NCI-H2196 (cell line): ENCODE results near the gene MMRN1.

ENCODE experiments used
- DNase-seq: peaks from one replicate; lab custom pipeline; 2025; ENCODE audit not compliant: unreplicated experiment; lab: John Stamatoyannopoulos, UW

Gene MMRN1, protein sequence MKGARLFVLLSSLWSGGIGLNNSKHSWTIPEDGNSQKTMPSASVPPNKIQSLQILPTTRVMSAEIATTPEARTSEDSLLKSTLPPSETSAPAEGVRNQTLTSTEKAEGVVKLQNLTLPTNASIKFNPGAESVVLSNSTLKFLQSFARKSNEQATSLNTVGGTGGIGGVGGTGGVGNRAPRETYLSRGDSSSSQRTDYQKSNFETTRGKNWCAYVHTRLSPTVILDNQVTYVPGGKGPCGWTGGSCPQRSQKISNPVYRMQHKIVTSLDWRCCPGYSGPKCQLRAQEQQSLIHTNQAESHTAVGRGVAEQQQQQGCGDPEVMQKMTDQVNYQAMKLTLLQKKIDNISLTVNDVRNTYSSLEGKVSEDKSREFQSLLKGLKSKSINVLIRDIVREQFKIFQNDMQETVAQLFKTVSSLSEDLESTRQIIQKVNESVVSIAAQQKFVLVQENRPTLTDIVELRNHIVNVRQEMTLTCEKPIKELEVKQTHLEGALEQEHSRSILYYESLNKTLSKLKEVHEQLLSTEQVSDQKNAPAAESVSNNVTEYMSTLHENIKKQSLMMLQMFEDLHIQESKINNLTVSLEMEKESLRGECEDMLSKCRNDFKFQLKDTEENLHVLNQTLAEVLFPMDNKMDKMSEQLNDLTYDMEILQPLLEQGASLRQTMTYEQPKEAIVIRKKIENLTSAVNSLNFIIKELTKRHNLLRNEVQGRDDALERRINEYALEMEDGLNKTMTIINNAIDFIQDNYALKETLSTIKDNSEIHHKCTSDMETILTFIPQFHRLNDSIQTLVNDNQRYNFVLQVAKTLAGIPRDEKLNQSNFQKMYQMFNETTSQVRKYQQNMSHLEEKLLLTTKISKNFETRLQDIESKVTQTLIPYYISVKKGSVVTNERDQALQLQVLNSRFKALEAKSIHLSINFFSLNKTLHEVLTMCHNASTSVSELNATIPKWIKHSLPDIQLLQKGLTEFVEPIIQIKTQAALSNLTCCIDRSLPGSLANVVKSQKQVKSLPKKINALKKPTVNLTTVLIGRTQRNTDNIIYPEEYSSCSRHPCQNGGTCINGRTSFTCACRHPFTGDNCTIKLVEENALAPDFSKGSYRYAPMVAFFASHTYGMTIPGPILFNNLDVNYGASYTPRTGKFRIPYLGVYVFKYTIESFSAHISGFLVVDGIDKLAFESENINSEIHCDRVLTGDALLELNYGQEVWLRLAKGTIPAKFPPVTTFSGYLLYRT

DNA sequence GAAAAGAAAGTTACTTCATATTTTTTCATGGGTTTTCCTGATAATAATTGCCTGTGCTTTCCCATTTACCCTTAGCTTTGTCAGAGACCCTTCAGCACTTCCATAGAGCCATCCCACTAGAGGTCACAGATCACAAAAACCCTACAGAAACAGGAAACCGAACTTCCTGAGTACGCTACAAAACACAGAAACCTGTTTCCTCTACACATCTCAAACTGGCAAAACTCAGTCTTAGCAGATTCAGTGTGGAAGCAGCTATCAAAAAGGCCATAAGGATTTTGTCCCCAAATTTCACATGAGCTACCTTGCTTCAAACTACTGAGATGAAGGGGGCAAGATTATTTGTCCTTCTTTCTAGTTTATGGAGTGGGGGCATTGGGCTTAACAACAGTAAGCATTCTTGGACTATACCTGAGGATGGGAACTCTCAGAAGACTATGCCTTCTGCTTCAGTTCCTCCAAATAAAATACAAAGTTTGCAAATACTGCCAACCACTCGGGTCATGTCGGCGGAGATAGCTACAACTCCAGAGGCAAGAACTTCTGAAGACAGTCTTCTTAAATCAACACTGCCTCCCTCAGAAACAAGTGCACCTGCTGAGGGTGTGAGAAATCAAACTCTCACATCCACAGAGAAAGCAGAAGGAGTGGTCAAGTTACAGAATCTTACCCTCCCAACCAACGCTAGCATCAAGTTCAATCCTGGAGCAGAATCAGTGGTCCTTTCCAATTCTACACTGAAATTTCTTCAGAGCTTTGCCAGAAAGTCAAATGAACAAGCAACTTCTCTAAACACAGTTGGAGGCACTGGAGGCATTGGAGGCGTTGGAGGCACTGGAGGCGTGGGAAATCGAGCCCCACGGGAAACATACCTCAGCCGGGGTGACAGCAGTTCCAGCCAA lies at the start of gene MMRN1:
TSS of gene MMRN1 (plus strand) at position 206 of the 902 bp plus-strand sequence. CDS start at position 324, 118 bp downstream.
- no peak for DNase-seq

DNA sequence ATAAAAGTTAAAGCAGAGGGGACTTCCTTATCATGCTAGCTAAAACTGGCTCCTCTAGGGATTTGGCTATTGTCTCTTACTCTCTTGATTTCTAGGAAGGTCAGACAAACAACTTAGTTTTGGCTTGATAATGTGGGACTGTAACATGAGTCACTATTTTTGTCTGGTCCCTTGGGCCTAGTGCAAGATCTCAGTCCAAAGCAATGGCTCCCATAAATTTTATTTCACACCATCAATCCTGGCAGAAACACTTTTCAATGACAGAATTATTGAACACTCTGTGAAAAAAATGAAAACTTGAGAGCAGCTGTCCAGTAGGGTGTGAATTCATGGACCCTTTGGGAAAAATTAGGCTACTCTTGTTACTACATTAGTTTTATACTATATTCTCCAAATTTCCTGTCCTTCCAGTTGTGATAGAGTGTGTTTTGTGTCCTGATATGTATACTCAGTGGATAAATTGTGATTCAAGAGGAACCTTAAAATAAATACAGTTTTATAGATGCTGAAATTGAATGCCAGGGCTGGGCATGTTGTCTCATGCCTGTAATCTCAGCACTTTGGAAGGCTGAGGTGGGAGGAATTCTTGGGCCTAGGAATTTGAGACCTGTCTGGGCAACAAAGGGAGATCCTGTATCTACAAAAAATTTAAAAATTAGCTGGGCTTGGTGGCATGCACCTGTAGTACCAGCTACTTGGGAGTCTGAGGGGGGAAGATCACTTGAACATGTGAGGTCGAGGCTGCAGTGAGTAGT lies 46.9 kb upstream of the MMRN1 start:
- no peak for DNase-seq

DNA sequence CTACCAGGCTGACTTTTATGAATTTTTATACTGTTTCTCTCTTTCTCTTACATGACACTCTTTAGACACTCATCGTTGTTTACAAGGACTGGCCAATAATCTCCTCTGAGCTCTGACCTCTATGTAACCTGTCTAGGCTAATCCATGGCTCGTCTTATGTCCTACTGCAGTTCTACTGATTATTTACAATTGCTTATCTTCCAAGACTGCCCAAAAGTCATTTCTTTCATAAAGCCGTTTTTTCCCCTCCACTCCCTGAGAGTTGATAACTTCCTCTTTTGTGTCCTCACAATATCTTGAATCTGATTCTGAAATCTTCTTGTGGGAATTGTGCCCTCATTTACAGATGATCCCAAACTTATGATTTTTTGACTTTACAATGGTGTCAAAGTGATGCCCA lies 39.4 kb upstream of the MMRN1 start:
- no peak for DNase-seq

DNA sequence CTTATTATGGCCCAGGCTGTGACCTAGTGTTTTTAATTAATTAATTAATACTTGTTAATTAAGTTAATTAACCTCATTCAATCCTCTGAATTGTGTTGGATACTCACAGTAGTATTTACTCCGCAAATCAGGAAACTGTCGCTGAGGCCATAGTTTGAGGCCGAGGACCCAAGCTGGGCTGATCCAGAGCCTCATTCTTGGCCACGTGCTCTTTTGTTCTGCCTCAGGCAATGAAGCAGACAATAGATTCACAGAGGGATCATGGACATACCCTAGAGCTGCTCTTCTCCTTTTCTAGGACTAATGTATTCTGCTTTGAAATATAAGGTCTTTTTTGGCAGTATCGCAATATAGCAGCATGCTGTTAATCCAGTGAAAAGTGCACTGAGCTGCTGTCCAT lies 33.7 kb upstream of the MMRN1 start:
- no peak for DNase-seq

DNA sequence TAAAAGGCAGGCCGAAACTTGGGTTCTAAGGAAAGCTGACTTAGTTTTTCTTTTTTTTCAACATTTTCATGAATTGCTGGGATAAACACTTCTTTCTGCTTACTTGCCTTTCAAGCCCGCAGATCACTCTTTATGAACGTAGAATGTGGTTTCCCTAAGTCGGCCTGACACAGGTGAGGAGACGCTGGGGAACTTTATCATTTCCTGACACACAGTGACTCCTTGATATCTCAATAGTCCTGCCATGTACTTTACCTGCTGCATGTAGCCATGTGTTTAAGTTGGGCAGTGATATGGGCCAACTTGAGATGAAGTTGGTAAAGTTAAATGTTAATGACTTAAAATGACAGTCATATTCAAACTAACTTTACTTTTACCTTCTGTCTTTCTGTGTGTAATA lies 31.1 kb upstream of the MMRN1 start:
- no peak for DNase-seq

DNA sequence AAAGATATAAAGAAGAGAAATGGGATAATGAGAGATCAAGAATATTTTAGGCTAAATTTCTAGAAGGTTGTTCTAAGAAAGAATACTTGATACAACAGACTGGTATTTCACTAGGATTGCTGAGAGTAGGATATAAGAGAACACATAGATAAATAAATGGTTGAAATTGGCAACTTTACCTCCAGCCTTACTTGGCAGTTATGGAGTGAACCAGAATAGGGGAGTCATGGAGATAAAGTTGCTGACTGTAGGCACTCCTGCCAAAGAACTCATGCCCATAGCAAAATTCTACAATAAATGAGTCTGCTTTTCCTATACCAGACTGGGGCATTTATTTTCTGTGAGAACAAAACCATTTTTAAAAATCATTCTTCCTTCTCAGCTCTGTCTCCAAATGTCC lies 26.4 kb upstream of the MMRN1 start:
- no peak for DNase-seq

DNA sequence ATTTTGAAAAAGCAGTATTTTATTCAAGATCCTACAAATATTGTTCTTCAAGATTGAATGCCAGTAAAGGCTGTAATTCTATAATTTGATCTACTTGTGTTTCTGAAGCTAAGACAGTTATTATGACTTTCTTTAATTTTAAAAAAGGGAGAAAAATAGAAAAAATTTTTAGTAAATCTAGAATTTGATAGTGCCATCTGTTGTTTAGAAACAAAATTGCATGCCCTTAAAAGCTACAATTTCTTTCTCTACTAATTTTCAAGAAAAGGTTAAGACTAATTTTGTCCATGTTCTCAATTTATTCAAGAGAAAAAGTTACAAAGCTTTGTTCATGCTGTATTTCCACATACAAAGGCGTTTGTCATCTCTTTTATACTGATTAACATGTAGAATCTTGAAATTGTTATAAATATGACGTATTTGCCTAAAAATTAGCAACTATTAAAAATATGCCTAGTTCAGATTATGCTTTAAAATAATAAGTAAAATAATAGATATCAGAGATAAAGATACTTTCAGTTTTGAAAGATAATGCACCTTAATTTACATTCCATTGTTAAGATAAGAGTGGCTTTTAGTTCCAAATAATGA lies 25.6 kb upstream of the MMRN1 start:
- DNase-seq: no peak

DNA sequence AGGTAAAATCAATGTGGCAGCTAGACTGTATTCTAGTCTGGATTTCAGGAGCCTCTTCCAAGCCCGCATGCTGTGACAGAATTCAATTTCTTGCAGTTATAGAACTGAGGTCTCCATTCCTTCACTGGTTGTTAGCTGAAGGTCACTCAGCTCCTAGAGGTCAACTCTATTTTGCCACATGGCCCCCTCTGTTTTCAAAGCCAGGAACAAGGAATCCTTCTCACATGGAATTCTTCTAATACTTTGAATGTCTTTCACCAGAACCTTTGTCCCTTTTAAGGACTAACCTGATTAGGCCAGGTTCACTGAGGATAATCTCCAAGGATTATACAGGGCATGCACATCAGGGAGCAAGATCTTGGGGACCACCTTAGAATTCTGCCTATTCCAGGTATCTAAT lies 23.4 kb upstream of the MMRN1 start:
- DNase-seq: no peak

DNA sequence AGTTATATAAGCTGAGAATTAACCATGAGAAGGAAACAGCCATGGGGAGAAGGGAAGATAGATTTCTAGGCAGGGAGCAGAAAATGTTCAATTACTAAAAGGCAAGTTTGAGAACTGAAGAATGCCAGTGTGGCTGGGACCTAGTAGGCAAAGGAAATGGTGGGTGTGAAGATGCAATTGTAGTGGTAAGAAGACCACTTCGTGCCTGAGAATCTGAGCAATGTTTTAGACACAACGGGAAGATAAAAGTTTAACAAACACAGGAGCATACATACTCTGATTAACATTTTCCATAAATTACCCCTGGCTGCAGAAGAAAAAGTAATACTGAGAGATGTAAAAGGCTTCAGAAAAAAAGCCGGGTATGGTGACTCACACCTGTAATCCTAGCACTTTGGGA lies 18.1 kb upstream of the MMRN1 start:
- DNase-seq: no peak

DNA sequence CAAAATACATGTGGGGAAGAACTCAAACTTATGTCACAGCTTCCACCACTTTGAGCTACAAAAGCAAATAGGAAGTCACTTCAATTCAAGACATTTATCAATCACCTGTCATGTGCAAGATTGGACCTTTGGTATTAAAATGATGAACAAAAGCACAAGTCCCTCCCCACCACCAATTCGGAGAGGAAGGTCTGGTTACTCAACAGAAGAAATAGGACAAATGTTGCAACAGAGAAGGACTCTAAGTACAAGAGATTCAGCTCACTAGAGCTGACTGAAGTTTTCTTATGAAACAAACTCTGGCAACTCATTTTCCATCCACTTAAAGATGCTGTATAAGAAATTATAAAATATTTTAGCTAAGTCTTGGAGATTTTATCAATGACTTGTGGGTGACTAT lies 16.0 kb upstream of the MMRN1 start:
- DNase-seq: no peak

DNA sequence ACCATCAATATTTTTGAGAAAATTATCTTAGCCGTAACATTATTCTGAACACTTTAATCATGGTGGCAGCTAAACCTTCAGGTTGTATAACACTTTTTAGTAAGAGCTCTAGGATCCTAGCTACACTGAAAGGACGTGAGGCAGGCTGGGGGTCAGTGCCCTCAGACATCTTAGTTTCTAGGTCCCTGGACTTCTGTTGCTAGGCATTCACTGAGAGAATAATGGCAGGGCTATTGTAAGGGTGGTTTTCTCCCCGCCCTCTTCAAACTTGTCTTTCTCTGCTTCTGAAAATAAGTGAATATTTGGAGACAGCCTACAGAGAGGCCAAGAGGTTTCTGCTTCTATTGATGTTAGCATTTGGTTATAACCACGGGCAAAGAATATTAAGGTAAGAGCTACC lies 15.4 kb upstream of the MMRN1 start:
- no peak for DNase-seq

DNA sequence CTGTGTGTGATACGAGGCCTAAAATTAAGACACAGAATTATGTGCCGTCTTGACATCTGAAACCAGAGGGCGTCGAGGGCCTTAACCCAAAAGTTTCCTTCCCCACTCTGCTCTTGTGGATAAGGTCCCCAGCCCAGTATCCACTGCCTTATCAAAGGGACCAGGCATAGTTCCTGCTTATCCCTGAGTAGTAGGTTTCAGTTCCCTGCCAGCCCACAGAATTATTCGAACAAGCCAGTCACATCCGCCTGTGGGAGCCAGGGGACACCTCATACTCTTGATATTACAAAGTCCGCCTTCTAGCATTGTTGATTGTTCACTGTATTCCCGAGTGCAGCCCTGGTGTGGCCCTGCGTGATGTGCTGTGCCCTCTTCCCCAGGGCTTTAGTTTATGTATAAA lies 5.4 kb upstream of the MMRN1 start:
- DNase-seq: no peak

DNA sequence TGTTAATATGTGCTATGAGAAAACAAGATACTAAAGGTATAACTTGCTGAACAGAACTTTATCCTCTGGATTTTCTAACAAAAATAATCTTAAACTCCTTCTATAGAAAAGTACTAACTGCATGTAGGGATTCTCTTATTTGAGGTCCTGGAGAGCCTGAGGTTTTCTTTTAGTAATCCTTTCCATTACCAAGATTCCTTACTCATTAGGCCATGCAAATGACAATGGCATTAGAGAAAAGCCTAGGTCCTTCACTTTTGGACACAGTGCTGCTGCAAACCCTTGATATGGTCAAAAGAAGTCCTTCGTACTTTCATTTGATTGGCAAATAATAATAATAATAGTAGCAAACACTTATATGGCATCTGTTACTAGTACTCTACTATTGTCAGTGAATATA lies 3.2 kb downstream of the MMRN1 start:
- DNase-seq: no peak

DNA sequence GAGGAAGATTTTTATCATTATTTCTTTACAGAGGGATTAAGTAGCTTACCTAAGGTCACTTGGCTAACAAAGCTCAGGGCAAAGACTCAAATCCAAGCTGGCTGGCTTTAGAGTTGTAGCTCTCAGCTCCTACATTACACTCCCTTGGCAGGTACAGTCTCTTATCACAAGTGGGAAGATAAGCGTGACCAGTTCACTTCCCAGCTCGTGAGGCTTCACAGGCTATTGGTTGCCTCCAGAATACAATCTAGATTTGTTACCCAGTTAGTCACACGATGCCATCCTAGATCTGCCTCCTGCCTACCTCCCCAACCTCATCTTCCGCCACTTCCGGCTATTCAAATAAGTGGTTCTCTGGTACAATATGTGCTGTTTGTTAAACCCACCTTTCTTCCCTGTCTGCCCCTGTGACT lies 3.7 kb downstream of the MMRN1 start:
- DNase-seq: no peak

DNA sequence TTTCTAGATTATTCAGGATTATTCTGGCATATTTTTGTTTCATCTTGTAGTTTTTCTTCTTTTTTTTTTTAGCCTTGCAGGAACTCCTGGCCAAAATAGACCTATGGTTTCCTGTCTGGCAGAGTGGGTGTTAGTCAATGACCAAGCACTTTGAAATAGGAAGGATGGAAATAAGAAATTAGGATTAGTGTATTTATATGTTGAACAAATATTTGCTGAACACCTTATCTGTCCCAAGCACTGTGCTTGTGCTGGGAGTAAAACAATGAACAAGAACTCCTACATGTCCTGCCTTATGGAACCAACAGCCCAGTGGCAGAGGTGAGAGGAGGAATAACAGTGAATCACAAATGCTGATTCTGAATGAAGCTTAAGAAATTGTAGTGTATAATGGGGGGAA lies 4.5 kb downstream of the MMRN1 start:
- no peak for DNase-seq

DNA sequence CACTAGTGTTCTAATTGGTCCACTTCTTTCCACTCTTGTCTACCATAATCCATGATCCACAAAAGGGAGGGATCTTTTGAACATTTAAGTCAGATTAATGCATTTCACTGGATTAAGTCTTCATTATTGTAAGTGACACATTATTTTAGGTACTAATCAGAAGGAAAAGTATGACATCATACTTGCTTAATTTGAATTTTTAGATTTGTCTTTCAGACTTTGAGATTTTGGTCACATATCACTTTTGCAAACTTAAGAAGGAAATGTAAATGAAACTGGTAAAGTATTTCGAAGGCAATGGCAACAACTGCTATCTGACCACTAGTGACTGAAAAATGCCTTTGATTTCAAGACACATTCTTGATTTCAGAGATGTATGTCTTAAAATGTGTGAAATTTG lies 5.2 kb downstream of the MMRN1 start:
- DNase-seq: no peak

DNA sequence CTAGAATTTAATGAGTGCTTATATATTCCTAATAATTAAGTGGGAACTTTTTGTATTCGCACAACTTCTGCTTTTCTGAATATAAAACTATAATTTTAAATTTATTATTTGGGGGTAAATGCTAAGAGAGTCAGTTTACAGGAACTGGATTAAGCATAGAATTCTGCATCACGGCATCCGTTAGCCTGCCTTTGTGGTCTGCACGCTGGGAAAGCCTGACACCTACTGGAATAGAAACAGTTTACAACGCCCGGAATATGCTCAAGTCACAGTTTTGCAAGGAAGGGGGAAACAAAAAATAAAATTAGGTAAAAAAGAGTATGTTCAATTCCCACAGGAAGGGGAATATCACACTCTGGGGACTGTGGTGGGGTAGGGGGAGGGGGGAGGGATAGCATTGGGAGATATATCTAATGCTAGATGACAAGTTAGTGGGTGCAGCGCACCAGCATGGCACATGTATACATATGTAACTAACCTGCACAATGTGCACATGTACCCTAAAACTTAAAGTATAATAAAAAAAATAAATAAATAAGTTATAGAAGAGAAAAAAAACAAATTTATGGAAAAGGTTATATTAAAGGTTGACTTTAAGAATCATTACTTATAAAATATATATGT lies 7.3 kb downstream of the MMRN1 start:
- peak; percentile 20 for DNase-seq

DNA sequence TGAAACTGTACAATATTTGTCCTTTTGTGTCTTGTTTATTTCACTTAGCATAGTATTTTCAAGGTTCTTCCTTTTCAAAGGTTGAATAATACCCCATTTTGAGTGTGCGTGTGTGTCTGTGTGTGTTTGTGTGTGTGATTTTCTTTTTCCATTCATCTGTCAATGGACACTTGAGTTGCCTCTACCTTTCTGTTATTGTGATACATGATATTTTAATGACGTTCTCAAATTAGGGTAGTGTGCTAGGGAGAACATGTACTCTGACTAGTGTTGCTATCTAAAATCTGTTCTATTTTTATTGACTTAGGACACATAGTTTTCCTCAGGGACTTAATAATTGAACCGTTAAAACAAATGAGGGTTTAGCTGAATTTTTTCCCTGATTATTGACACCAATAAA lies 9.9 kb downstream of the MMRN1 start:
- DNase-seq: no peak

DNA sequence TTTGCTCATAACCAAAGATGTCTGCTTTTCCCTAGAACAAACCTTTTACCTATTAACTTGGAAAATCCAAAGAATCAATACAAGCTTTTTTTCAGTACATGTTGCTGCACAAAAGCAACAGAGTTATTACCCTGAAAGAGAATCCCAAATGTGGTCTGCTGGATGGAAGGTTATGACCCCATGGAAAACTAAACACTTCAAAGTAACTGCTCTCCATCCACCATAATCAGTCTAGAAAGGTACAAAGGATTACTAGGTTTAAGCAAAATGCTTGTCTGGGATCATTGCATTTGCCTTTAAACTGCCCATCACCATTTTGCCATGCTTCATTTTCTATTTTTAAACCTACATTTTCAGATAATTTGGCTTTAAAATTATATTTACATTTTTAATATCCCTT lies 11.7 kb downstream of the MMRN1 start:
- DNase-seq: no peak
